ENCODE measurements around the gene C1orf50.
"Not testable (repeated sequence)": the region's sequence is repeated elsewhere in the genome, so short reads cannot be mapped to it uniquely, and the experiment has no call there.

DNA sequence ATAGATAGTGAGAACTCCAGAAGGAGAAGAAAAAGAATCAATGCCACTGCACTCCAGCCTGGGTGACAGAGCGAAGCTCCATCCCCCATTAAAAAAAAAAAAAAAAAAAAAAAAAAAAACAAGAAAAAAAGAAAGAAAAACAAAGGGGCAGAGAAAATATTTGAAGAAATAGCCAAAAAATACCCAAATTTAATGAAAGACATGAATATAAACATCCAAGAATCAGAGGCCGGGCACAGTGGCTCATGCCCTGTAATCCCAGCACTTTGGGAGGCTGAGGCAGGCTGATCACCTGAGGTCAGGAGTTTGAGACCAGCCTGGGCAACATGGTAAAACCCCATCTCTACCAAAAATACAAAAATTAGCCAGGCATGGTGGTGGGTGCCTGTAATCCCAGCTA, 44.6 kb upstream of the C1orf50 start:
- TF ChIP-seq EZH2phosphoT487 (IDR thresholded peaks at IDR 0.05; ENCODE audit: low read depth) = not testable (repeated sequence)
- TF ChIP-seq, protein P1, sequence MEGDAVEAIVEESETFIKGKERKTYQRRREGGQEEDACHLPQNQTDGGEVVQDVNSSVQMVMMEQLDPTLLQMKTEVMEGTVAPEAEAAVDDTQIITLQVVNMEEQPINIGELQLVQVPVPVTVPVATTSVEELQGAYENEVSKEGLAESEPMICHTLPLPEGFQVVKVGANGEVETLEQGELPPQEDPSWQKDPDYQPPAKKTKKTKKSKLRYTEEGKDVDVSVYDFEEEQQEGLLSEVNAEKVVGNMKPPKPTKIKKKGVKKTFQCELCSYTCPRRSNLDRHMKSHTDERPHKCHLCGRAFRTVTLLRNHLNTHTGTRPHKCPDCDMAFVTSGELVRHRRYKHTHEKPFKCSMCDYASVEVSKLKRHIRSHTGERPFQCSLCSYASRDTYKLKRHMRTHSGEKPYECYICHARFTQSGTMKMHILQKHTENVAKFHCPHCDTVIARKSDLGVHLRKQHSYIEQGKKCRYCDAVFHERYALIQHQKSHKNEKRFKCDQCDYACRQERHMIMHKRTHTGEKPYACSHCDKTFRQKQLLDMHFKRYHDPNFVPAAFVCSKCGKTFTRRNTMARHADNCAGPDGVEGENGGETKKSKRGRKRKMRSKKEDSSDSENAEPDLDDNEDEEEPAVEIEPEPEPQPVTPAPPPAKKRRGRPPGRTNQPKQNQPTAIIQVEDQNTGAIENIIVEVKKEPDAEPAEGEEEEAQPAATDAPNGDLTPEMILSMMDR (IDR thresholded peaks at IDR 0.05; ENCODE audit: low read depth, low read length) = not testable (repeated sequence)

Data from OCI-LY3 (cell line).